Hepatocyte (in vitro differentiated cells): ENCODE results near the gene HSFX4.
"Not testable (repeated sequence)": the region's sequence is repeated elsewhere in the genome, so short reads cannot be mapped to it uniquely, and the experiment has no call there.

Experiments
- EZH2 ChIP-seq: fragments of 200-600 bp; sonication (generic); IDR thresholded peaks from 2 replicates; pipeline ENCODE4 v1.6.1; 2016; ENCODE audit warnings: antibody characterized with exemption, mild to moderate bottlenecking, borderline replicate concordance
- EZH2phosphoT487 ChIP-seq: fragments of 200-600 bp; sonication (generic); IDR thresholded peaks from one replicate; pipeline ENCODE4 v1.6.1; 2018; ENCODE audit warnings: antibody characterized with exemption, mild to moderate bottlenecking, low read depth, moderate library complexity; ENCODE audit not compliant: unreplicated experiment, severe bottlenecking
- TF ChIP-seq, protein P1 (sequence below): fragments of 200-600 bp; sonication (generic); IDR thresholded peaks from 2 replicates; pipeline ENCODE4 v1.5.1; 2016; ENCODE audit warnings: antibody characterized with exemption, mild to moderate bottlenecking; ENCODE audit not compliant: poor library complexity

DNA sequence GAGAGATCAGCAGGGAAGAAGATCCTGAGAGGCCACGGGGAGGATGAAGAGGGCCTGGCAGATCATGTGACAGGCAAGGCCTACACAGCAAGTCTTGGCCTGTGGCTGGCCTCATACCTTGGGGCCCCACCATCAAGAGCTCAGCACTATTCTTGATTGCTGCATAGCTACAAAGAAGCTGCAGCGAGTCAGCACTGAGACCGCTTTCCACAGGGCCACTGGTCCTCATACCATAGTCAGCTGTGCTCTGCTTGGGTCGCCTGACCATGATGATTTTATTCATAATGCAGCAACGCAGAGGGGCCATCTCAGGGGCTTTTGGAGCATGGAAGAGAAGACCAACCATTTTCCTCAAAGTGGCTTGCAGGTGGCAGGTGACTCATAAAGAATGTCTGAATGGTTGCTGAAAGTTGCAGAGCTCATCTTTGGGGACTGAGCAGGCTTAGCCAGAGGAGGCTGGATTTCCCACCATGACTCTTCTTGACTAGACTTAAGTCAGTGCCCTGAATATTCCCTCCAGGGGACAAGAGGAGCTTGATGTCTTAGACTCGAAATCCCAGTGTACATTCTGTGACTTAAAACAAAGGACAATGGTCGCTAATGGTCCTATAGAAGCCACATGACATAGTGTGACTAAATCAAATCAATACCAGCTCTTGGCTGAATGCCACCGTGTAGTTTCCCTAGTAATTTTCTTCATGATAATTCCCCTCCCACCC is 2.0 kb upstream of the HSFX4 start:
- TF ChIP-seq, protein P1, sequence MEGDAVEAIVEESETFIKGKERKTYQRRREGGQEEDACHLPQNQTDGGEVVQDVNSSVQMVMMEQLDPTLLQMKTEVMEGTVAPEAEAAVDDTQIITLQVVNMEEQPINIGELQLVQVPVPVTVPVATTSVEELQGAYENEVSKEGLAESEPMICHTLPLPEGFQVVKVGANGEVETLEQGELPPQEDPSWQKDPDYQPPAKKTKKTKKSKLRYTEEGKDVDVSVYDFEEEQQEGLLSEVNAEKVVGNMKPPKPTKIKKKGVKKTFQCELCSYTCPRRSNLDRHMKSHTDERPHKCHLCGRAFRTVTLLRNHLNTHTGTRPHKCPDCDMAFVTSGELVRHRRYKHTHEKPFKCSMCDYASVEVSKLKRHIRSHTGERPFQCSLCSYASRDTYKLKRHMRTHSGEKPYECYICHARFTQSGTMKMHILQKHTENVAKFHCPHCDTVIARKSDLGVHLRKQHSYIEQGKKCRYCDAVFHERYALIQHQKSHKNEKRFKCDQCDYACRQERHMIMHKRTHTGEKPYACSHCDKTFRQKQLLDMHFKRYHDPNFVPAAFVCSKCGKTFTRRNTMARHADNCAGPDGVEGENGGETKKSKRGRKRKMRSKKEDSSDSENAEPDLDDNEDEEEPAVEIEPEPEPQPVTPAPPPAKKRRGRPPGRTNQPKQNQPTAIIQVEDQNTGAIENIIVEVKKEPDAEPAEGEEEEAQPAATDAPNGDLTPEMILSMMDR: not testable (repeated sequence)
- TF ChIP-seq EZH2, EZH2phosphoT487: not testable (repeated sequence)
